Right ventricle myocardium inferior (tissue), 1 donor: ENCODE data around the gene MAMDC2. TPM values are rescaled to one million over a fixed set of nuclear protein-coding genes. Genes with fewer than 3 reads are reported as not detected.

Experiments
- ATAC-seq: fragments of 200-7000 bp; cut with Tn5 transposase; one replicate; pipeline ENCODE4 v1.9.1; 2020; ENCODE audit warnings: mild to moderate bottlenecking, moderate library complexity
- DNase-seq: peaks from one replicate; pipeline ENCODE4 v3.0.0; 2021; ENCODE audit errors: missing footprints
- intact Hi-C: fragments of 100-400 bp; cut with DNase I; formaldehyde crosslinking; loops from one replicate; pipeline ENCODE4 v1.11.0; 2022
- long read RNA-seq: library from polyadenylated mRNA; unstranded; transcript quantifications from one replicate; pipeline ENCODE4 v2.0.0, GENCODE V29; 2021
- total RNA-seq: library from RNA; stranded (reverse); fragmentation: NEBNext Ultra II Directional; extraction: Animal tissue kit (Norgen Biotek cat#: 25700); gene quantifications from one replicate; pipeline ENCODE4 v1.2.1, GENCODE V29; 2021
- donor health status: DM: no; HTN: yes; CAD: no; lungs with severe emphysema.

Gene MAMDC2, protein sequence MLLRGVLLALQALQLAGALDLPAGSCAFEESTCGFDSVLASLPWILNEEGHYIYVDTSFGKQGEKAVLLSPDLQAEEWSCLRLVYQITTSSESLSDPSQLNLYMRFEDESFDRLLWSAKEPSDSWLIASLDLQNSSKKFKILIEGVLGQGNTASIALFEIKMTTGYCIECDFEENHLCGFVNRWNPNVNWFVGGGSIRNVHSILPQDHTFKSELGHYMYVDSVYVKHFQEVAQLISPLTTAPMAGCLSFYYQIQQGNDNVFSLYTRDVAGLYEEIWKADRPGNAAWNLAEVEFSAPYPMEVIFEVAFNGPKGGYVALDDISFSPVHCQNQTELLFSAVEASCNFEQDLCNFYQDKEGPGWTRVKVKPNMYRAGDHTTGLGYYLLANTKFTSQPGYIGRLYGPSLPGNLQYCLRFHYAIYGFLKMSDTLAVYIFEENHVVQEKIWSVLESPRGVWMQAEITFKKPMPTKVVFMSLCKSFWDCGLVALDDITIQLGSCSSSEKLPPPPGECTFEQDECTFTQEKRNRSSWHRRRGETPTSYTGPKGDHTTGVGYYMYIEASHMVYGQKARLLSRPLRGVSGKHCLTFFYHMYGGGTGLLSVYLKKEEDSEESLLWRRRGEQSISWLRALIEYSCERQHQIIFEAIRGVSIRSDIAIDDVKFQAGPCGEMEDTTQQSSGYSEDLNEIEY
- 10.8 TPM for total RNA-seq
- long read RNA-seq, transcript MAMDC2-201 (14 exons, 3,616 nt) = major isoform, 11 of 15 reads
- long read RNA-seq, partial matches to known transcripts = 1 of 15 reads
- long read RNA-seq, other reads (novel, unspliced or antisense) = 3 of 15 reads

DNA sequence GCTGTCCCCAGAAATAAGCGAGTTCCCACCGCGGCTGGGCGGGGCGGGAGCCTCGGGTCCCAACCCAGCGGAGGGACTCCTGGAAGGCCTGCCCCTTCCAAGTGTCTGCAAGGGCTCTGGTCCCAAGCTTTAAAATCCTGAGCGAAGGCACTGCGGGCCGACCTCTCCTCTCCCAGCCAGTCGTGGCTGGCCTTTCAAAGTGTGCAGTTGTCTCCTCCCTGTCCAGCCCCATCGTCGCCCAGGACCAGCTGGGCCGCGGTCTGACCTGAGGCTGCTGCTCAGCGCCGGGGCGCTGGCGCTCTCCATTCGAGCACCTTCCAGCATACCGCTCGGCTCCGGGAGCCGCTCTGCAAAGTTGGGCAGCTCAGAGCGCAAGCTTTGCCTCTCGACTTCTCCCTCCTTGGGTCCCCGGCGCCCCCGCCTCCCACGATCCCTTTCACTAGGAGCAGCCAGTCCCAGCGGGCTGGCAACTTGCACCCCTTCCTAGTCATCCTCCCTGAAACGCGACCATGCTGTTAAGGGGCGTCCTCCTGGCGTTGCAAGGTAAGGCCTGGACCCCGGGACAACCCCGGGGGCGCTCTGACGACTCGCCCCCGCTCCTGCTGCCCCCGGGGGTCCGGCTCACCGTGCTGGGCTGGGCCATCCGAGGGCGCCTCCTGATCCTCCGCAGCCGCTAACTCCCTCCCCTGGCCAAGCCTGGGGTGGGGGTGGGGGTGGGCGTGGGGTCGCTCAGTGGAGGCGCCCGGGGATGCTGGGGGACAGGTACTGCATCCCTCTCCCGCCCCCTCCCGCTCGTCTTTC lies at the start of gene MAMDC2:
MAMDC2 (plus strand) TSS at position 160 of the 801 bp plus-strand sequence; CDS start at position 510, 350 bp downstream.
- DNase-seq = peak; percentile 83
- intact Hi-C loops = loop anchor here (10.0 kb wide), 1 partner anchor 69 kb away; no protein-coding TSS in a partner anchor
- peak; percentile 76 for ATAC-seq

DNA sequence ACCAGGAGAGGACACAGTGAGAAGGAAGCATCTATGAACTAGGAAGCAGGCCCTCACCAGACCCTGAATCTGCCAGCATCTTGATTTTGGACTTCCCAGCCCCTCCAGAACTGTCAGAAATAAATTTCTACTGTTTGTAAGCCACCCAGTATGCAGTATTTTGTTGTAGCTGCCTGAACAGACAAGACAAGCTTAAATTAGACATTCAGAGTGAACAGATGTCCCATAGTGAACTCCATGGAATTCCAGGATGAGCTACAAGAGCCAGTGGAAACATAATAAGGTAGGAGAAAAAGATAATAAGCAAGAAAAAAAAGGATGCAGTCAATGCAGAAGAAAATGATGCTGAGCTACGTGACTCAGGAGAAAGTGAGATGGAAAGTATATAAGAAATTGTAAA lies 47.8 kb upstream of the MAMDC2 start:
- DNase-seq (no peak), ATAC-seq (no peak)
- intact Hi-C loops = no loop called here

DNA sequence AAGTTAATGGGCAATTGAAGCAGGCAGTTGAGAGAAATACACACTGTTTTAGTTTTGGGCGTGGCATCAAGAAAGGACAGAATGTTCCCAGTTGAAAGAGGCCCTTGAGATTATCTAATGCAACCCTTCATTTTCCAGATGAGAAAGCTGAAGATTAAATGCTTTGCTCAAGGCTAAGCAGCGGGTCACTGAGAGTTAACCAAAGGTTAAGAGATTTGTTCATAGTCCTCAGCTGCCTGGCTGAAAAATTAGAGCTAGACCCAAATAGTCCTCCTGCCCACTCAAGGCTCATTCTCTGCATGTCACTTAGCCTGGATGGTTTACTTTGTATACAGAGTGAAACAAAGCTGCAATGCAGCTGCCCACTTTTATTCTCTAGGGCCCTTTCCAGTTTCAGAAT lies 46.7 kb upstream of the MAMDC2 start:
- no peak for DNase-seq
- intact Hi-C loops = no loop called here
- ATAC-seq = peak; percentile 95

DNA sequence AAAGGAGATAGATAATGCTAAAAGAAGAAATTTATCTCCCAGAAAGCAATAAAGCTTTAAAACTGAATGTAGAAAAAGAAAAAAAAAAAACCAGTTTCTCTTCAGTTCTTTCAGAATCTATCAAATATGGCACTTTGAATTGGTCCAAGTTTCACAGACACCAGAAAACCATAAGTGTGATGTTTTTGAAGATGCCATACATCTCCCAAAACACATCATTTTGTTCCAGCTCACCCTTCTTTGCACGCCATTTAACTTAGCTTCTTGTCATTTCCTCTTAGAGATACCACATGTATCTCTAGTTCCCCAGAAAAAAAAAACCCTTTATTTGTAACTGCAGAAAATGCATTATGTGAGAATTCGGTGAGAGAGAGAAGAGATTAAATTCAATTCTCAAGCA lies 46.1 kb upstream of the MAMDC2 start:
- ATAC-seq (no peak), DNase-seq (no peak)
- intact Hi-C loops = no loop called here

DNA sequence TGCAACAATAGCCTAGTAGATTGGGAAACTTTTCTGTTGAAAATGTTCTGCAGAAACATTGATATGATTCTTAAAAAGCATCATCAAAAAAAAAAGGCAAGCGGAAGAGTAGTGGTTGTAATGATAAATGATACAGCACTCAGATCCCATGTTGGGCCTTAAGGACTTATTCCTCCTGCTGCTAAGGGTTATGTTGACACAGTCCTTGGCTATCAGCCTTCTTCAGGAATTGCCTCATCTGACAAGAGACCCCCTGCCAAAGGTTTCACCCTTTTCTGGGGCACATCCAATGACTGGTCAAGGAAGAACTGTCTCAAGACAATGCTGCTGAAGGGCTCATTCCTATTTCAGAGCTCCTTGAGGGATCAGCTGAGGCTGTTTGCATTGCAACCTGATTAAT lies 44.3 kb upstream of the MAMDC2 start:
- ATAC-seq = no peak
- intact Hi-C loops = no loop called here
- DNase-seq = no peak

DNA sequence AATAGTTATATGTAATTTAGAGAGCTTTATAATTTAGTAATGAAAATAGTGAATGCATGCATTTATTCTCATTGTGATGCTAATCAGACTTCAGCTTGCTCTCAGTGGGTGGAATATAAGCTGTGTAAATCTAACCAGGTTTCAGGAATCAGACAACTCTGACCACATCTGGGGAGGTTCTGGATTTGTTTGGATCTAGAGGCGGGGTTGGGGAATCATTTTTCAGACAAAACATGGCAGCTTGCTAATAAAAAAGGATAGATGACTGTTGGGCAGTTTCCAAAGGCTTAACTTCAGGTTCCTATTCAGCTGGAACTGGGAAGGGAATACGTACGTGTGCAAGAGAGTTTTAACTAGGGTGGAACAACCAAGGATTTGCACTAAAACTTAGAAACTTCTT lies 43.2 kb upstream of the MAMDC2 start:
- intact Hi-C loops = no loop called here
- no peak for DNase-seq

DNA sequence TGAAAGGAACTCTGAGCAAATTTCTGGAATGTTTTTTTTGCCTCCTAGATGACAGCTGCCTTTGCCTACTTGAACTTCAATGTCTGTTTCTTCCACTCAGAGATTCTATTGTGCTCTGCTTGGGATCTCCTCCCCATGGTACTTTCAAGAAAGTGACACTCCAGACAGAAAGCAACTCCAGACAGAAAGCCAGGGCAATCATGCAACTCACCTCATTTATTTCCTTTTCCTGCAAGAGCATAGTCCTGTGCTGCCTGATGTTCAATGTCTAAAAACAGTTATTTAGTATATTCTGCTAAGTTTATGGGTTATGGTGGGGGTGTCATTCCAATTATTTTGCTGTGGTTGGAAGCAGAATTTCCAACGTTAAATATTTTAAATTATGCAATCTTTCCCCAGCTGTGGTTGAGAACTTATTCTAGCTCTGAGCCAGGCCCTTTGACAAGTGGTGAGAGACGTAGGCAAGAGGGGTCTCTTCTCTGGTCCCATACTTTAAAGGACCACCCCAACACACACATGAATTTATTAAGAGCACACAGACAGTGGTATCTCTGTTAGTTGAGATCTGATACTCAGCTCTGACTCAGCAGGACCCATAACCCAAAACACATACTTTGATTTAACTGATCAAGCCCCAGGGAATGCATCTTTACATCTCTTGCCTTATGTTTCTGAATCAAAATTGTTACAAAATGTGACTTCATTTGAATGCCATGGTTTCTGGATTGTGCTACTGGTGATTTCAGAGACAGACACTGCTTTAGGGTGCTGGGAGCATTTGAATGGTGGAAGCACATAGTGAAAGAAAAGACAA lies 39.5 kb upstream of the MAMDC2 start:
- intact Hi-C loops = no loop called here
- ATAC-seq = no peak
- no peak for DNase-seq

More for the DNA sequence above, 43.2 kb upstream of the MAMDC2 start:
- ATAC-seq = no peak

DNA sequence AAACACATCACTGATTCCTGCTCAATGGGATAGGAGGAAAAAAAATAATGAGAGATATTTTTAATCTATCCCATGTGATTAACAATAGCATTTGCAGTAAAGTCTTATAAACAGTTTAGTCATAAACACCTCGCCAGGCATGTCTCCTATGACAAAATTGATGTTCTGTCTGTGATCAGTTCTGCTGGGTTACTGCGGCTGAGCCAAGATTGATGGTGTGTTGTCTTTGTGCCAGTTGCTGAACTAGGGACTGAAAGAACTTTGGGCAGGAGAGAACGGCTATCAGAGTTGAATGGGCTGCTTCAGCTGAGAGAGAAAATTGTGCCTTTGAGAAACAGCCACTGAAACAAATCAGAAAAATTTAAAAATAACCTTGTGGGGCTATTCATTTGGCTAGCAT lies 37.3 kb upstream of the MAMDC2 start:
- ATAC-seq = no peak
- intact Hi-C loops = no loop called here

DNA sequence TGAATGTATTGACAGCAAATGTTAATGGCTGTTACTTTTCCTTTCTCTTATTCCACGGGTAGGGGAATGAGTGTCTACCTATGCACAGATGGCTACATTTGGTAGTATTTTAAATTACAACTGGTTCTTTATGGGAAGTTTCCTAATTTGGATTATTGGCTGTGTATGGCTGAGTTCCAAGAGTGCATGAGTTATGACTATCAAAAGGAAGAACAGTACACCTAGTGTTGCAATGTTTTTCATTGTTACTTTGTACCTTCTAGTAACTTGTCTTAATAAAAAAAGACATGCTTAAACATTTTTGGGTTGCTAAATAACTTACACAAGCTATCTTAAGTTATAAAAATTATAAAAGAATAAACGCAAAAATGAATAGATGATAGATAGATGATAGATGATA lies 35.8 kb upstream of the MAMDC2 start:
- ATAC-seq = no peak
- intact Hi-C loops = no loop called here
- DNase-seq = no peak

More for the DNA sequence above, 37.3 kb upstream of the MAMDC2 start:
- DNase-seq = no peak

DNA sequence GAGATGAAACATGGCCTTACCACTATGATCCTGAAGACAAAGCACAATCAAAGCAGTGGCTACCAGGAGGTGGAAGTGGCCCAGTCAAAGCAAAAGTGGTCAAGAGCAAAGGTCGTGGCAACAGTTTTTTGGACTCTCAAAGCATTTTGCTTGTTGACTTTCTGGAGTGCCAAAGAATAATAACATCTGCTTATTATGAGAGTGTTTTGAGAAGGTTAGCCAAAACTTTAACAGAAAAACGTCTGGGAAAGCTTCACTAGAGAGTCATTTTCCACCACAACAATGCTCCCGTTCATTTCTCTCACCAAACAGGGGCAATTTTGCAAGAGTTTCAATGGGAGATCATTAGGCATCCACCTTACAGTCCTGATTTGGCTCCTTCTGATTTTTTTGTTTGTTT lies 33.6 kb upstream of the MAMDC2 start:
- intact Hi-C loops = no loop called here
- DNase-seq = no peak
- peak; percentile 64 for ATAC-seq

DNA sequence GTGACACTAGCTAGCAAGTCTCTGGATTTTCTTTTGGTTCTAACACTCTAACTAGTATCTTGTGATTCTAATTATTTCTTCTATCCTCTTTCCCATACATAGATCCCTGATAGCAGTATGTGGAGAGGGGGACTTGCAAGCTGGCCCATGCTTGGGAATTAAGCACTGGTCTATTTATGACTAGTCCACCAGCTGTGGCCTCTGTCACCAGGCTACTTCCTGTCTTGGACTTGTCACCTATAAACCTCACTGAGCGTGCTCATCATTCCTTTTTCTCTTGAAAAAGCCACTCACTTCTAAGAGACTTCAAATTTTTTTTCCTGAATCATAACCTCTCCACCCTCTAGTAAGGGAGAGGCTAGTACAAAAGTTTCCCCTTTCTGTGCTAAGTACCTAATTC lies 32.3 kb upstream of the MAMDC2 start:
- intact Hi-C loops = no loop called here
- ATAC-seq = no peak
- no peak for DNase-seq

DNA sequence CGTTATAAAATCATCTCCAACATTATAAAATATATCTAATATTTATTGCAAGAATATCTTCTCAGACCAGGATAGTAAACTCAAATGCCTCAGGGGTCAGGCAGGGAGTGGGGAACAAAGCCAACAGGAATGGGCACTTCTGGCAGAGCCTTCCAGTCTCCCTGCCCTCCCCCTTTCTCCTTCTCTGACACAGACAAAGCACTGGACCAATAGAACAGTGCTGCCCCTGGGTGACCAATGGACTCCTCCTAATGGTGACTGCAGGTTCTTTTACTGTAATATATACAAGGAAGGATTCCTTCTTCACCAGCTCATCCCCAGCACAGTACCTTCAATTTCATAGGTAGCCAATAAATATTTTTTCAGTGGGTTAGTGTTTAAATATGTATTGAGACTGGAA lies 31.1 kb upstream of the MAMDC2 start:
- intact Hi-C loops = no loop called here

DNA sequence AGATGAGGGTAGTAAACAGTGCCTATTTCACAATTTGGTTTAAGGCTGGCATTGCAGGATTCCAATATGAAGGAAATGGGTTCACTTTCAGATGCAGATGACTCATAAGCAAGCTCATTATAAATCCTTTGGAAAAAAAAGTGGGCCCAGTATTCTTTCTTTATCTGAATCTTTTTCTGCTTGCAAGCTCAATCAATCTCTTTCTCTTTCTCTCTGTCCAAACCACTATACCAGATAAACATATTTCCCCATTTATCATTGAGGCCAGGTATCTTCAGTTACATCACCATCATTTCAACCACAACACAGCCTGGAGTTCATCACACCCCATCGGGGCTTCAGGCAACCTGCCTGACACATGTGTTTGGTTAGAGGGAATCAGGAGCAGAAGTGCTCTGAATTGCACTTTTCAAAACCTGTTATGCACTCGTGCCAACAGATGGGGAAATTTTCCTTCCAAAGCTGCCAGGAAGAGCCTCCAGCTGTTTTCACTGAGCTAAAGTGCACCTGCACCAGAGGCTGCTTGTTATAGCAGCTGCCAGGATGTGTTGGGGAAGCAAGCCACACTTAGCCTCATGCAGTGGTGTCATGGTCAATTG lies 30.0 kb upstream of the MAMDC2 start:
- DNase-seq (no peak), ATAC-seq (peak; percentile 35)
- intact Hi-C loops = no loop called here

More for the DNA sequence above, 31.1 kb upstream of the MAMDC2 start:
- no peak for DNase-seq
- no peak for ATAC-seq

DNA sequence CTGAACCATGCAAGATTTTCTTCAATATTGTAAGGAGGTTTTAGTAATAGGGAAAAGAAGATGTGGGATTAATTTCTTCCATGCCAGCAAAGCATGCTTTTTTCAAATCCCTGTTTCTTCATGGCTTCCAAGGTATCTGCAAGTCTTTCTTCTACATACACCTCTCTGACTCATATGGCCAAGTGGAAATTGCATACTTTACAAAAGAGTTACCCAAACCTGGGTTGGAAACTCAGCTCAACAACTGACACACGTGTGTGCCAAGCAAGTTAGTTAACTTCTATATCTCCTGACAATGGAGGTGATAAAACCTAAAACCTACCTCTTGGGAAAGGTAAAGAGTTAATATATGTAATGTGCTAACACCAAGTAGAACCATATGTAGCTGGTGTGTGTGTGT lies 28.5 kb upstream of the MAMDC2 start:
- DNase-seq (no peak), ATAC-seq (no peak)
- intact Hi-C loops = no loop called here

DNA sequence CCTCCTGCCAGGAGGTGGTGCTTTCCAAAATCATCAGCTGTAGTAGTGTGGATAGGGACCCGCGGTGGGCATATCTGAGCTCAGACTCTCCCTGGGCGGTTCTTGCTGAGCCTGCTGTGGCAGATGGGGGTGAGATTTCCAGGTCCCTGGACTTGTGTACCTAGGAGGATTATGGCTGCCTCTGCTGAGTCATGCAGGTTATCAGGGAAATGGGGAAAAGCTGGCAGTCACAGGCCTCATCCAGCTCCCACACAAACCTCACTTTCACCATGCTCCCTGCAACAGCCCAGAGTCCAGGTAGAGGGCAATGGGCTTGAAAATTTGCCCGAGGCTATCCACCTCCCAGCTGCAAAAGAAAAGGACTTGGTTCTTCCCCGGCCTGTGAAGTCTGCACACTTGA lies 23.4 kb upstream of the MAMDC2 start:
- intact Hi-C loops = no loop called here
- ATAC-seq = no peak
- DNase-seq = no peak

DNA sequence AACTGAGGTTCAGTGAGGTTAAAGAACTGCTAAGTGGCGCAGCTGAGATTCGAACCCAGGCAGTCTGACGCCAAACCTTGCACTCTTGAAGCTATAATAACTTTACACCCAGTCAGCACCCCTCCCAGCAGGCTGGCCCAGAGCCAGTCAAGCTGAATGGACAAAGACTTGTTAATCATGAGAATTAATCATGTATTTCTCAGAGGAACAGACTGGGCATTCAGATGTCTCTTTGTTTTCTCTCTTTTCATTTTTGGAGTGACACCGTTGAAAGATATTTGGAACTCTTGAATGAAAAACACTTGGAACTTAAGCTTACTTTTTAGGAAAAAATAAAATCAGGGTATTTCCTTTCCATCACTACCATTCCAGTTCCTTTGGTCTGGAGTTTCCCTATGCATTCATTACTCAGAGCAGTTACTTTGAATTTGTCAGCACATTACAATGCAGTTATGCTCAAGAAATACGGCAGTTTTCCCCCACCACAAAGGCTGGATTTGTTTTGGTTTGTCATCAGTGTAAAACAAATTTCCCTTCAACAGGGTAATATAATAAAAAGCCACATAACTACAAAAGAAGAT lies 22.6 kb upstream of the MAMDC2 start:
- DNase-seq = peak; percentile 82
- intact Hi-C loops = no loop called here
- peak; percentile 46 for ATAC-seq

DNA sequence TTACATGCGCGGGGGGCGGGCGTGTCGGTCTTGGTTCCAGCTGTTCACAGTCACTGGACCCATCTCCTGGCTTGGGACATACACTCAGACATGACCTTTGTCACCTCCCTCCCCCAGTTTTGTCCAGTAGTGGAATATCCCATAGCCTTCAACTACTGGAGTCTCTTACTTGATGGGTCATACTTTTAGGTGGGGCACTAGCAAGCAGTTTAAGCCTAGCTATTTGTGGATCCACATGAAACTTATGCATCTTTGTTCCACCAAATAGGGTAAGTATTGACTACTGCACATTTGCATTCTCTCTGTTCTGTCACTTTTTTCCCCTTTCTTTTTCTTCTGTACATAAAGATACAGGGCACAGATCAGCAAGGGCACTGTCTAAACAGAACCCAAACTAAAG lies 15.4 kb upstream of the MAMDC2 start:
- DNase-seq (no peak), ATAC-seq (no peak)
- intact Hi-C loops = no loop called here

DNA sequence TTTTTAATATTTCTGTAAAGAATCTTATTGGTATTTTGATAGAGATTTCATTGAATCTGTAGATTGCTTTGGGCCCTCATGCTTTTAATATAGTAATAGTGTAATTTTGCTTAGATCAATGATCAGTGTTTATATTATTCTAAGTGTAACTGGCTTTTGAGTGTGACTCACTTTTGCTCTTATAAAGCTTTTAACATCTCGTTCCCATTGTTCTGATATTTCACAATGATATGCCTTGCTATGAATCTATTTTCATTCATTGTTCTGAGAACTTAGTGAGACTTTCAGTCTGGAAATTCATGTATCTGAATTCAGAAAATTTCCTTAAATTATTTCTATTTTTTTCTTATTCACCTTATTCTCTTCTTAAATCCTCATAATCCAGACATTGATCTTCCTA lies 13.5 kb upstream of the MAMDC2 start:
- no peak for DNase-seq
- intact Hi-C loops = no loop called here
- ATAC-seq = no peak
